ENCODE measurements around the gene PBXIP1. TPM values are rescaled to one million over a fixed set of nuclear protein-coding genes. Genes with fewer than 3 reads are reported as not detected.

Gene PBXIP1
- total and polyA plus RNA-seq, 2 of the 13 experiments (the other 11 are each of a cell fraction or from before 2014, with no cell fraction given) = 16.3 to 31.9 TPM

- TF ChIP-seq ZXDC (CRISPR knock-in tag; IDR thresholded peaks at IDR 0.05) = no peak; the same call in 1 of the 2 replicates
- no peak for TF ChIP-seq ZNF850 (CRISPR knock-in tag; conservative IDR thresholded peaks at IDR 0.05)
- peak; percentile 50; the same call in 1 of the 2 replicates for TF ChIP-seq JUNB (CRISPR knock-in tag; IDR thresholded peaks at IDR 0.05; ENCODE audit: borderline replicate concordance)
- no peak for TF ChIP-seq ZNF616 (CRISPR knock-in tag; IDR thresholded peaks at IDR 0.05; ENCODE audit: low read depth)
- no peak for TF ChIP-seq KLF13 (CRISPR knock-in tag; IDR thresholded peaks at IDR 0.05)
- peak; percentile 90 for TF ChIP-seq SAP130 (CRISPR knock-in tag; IDR thresholded peaks at IDR 0.05; ENCODE audit: low read depth)
- TF ChIP-seq TGIF2 (CRISPR knock-in tag; IDR thresholded peaks at IDR 0.05) = no peak; the same call in 1 of the 2 replicates
- TF ChIP-seq GFI1 (CRISPR knock-in tag; IDR thresholded peaks at IDR 0.05; ENCODE audit: borderline replicate concordance) = 0 out of 2 replicates have a peak, but pooled peaks have one; percentile 2
- TF ChIP-seq THAP7 (CRISPR knock-in tag; IDR thresholded peaks at IDR 0.05) = no peak
- no peak; the same call in 1 of the 2 replicates for TF ChIP-seq STAT6 (CRISPR knock-in tag; IDR thresholded peaks at IDR 0.05; ENCODE audit: borderline replicate concordance)
- no peak for TF ChIP-seq ZNF207 (IDR thresholded peaks at IDR 0.05; ENCODE audit: borderline replicate concordance)
- TF ChIP-seq ATF7 (IDR thresholded peaks at IDR 0.05) = no peak
- TF ChIP-seq ATF7 (CRISPR knock-in tag; IDR thresholded peaks at IDR 0.05) = no peak
- TF ChIP-seq NKX3-1 (CRISPR knock-in tag; IDR thresholded peaks at IDR 0.05) = no peak
- no peak for TF ChIP-seq ZNF354B (CRISPR knock-in tag; IDR thresholded peaks at IDR 0.05)
- TF ChIP-seq ETV5 (CRISPR knock-in tag; IDR thresholded peaks at IDR 0.05; ENCODE audit: borderline replicate concordance) = peak; percentile 94
- no peak for TF ChIP-seq PLRG1 (conservative IDR thresholded peaks at IDR 0.05)
- TF ChIP-seq JUN (CRISPR knock-in tag; IDR thresholded peaks at IDR 0.05) = no peak
- TF ChIP-seq HMG20B (CRISPR knock-in tag; conservative IDR thresholded peaks at IDR 0.05) = 0 out of 2 replicates have a peak, but pooled peaks have one; percentile 32
- no peak for TF ChIP-seq TEAD2 (CRISPR knock-in tag; IDR thresholded peaks at IDR 0.05)
- no peak for TF ChIP-seq ZMAT5 (CRISPR knock-in tag; IDR thresholded peaks at IDR 0.05; ENCODE audit: borderline replicate concordance, low read depth)
- no peak for TF ChIP-seq CENPBD1 (CRISPR knock-in tag; IDR thresholded peaks at IDR 0.05; ENCODE audit: borderline replicate concordance, low read depth)
- TF ChIP-seq PCBP1 (IDR thresholded peaks at IDR 0.05; ENCODE audit: borderline replicate concordance, low read depth, low read length) = no peak
- no peak for TF ChIP-seq MEIS1 (CRISPR knock-in tag; IDR thresholded peaks at IDR 0.05; ENCODE audit: borderline replicate concordance)
Observed at GRCh38 chr1:154972517-154973343, 16.8 kb upstream of the PBXIP1 start (continued).
